ENCODE results near the gene ADCY4. TPM values are rescaled to one million over a fixed set of nuclear protein-coding genes. Genes with fewer than 3 reads are reported as not detected.

Gene ADCY4
- total and polyA plus RNA-seq, 2 of the 8 experiments (the other 6 are each of a cell fraction or from before 2014, with no cell fraction given): 0.27 to 0.35 TPM

DNA sequence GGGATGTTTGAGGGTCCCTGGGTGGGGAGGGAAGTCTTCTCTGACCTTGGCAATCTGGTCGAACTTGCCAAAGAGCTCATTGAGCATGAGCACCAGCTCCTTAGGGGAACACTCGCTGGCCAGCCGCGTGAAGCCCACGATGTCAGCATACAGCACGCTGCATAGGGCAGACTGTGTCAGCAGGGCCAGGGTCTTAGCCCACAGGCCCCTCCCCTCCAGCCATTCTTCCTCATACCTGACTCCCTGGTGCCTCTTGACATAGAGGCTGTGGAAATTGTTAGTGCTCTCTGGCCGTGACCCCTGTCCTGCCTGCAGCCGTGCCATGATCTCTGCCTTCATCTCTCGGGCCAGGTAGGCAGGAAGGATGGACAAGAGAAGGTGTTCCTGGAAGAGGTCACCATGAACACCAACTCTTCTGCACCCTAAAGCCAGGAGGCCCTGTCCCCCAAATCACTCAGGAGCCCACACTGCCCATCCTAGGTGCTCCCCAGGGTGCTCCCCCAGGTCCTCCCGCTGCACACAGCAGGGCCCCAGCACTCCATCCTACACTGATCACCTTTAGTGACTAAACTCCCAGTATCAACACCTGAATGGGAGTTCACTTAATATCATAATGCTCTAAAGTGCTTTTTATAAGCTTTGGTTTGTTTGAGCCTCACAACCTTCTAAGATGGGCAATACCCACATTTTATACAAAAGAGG lies 3.7 kb downstream of the ADCY4 start:
- H3K36me3 ChIP-seq (ENCODE audit: control insufficient read depth in 2 of 4, insufficient read depth in 4 of 4, low read length in 3 of 4): no peaks in the 10 kb centered on the region
- DNase-seq (ENCODE audit: low read depth in 1 of 2, low spot score in 2 of 2) (no peak), FAIRE-seq (no peak)
- H4K91ac ChIP-seq (replicated peaks; ENCODE audit: insufficient read length, low read length): no peak overlapping the region
- H4K5ac ChIP-seq (ENCODE audit: insufficient read length, low read depth, low read length): no peak overlapping the region
- no peak overlapping the region; the same call in 1 of the 2 replicates for H4K8ac ChIP-seq (ENCODE audit: extremely low read depth, insufficient read depth, low read length)
- 0 out of 8 replicates have a peak overlapping the region, but pooled peaks of 1 of the 4 experiments have one; percentile 62 for H3K4me3 ChIP-seq (ENCODE audit: extremely low read depth in 1 of 4, insufficient read depth in 2 of 4, low read depth in 3 of 4, low read length in 4 of 4)
- H4K20me1 ChIP-seq (replicated peaks in 1 of 2; ENCODE audit: control insufficient read depth in 1 of 2, insufficient read depth in 2 of 2, low read length in 2 of 2): peaks cover 0 to 2% of the 10 kb centered on the region in 2 experiments
- H3K18ac ChIP-seq (ENCODE audit: extremely low read depth, low read length): no peak overlapping the region
- H2BK15ac ChIP-seq (ENCODE audit: low read length): no peak overlapping the region
- H3K4me1 ChIP-seq (replicated peaks in 1 of 4; ENCODE audit: control insufficient read depth in 3 of 4, insufficient read depth in 4 of 4, low read length in 3 of 4): peaks cover 0 to 16% (median 9%) of the 10 kb centered on the region in 4 experiments; a peak in 5 of 7 replicates
- no peak overlapping the region; a peak in 1 of 4 replicates for H3K4me2 ChIP-seq (ENCODE audit: insufficient read depth in 1 of 2, low read depth in 2 of 2, low read length in 2 of 2)
- no peak overlapping the region for H2BK120ac ChIP-seq (replicated peaks; ENCODE audit: low read depth, low read length)
- no peak overlapping the region for H3K27ac ChIP-seq (ENCODE audit: low read depth, low read length)
- no peaks in the 10 kb centered on the region for H3K79me1 ChIP-seq (ENCODE audit: low read depth, low read length)
- no peak overlapping the region for H2BK12ac ChIP-seq (ENCODE audit: low read depth, low read length)
- peaks cover 30 to 72% (median 46%) of the 10 kb centered on the region in 4 experiments for H3K27me3 ChIP-seq (replicated peaks in 1 of 4; ENCODE audit: control insufficient read depth in 3 of 4, extremely low read depth in 1 of 4, insufficient read depth in 3 of 4, low read length in 3 of 4)
- H2BK20ac ChIP-seq (ENCODE audit: low read length): no peak overlapping the region
- no peak overlapping the region for H3K9ac ChIP-seq (replicated peaks in 1 of 4; ENCODE audit: extremely low read depth in 1 of 4, low read depth in 3 of 4, low read length in 3 of 4)
- H2AFZ ChIP-seq (ENCODE audit: low read length): no peak overlapping the region
- H2AK5ac ChIP-seq (ENCODE audit: low read depth, low read length): no peak overlapping the region
- 84% methylated on average over 10 of the region's 10 CpGs; no CpG with 5 or more reads in 1 of the 2 experiments for WGBS, 2 experiments (ENCODE audit: extremely low coverage in 1 of 2, insufficient coverage in 1 of 2, insufficient read length in 1 of 2, insufficient replicate concordance in 2 of 2, low coverage in 1 of 2, low lambda C conversion rate in 2 of 2, missing lambda C conversion rate in 1 of 2)
- no peak overlapping the region for H3K23ac ChIP-seq (ENCODE audit: insufficient read length)
- no peak overlapping the region for H2BK5ac ChIP-seq (ENCODE audit: low read depth, low read length)
- POLR2A ChIA-PET (ENCODE audit: partially characterized antibody): interaction anchor here (1.2 to 5.8 kb wide), 4 partner anchors 15 to 111 kb away, joined by 3 to 46 read pairs (median 3); partner anchors contain the start of genes CBLN3 and KHNYN
- H3K23me2 ChIP-seq (ENCODE audit: low read depth, low read length): peaks cover 18% of the 10 kb centered on the region
- H3K4ac ChIP-seq (replicated peaks; ENCODE audit: insufficient read length, low read depth, low read length): no peak overlapping the region
- H3K56ac ChIP-seq (replicated peaks; ENCODE audit: insufficient read length, low read depth, low read length): no peak overlapping the region
- CTCF ChIA-PET (ENCODE audit: partially characterized antibody): interaction anchor here (0.7 to 27.8 kb wide), 16 partner anchors 9 to 123 kb away, joined by 3 to 664 read pairs (median 13); partner anchors contain the start of genes CBLN3, CIDEB, KHNYN and LTB4R
- no peaks in the 10 kb centered on the region for H3K9me3 ChIP-seq (ENCODE audit: insufficient read depth in 2 of 2, low read depth in 1 of 2, low read length in 1 of 2)
- H3K14ac ChIP-seq (ENCODE audit: insufficient read length): no peak overlapping the region
- H3K79me2 ChIP-seq (ENCODE audit: control insufficient read depth in 1 of 2, insufficient read depth in 2 of 2, low read length in 2 of 2): no peaks in the 10 kb centered on the region
- TF ChIP-seq CHD1 (IDR thresholded peaks at IDR 0.05; ENCODE audit: low read depth, low read length) (no peak), TAF7 (optimal IDR thresholded peaks at IDR 0.05; ENCODE audit: borderline replicate concordance, low read depth, low read length) (no peak), GTF2F1 (IDR thresholded peaks at IDR 0.05; ENCODE audit: borderline replicate concordance, low read depth, low read length) (no peak), SAP30 (IDR thresholded peaks at IDR 0.05; ENCODE audit: insufficient read depth, insufficient replicate concordance, low read length) (no peak), SIX5 (IDR thresholded peaks at IDR 0.05; ENCODE audit: low read depth, low read length) (no peak), SUZ12 (IDR thresholded peaks at IDR 0.05; ENCODE audit: low read length) (no peak), CBX8 (IDR thresholded peaks at IDR 0.05; ENCODE audit: borderline replicate concordance, low read depth, low read length) (no peak), JUN (IDR thresholded peaks at IDR 0.05; ENCODE audit: low read depth, low read length) (no peak), POU5F1 (IDR thresholded peaks at IDR 0.05; ENCODE audit: low read depth, low read length) (no peak), RBBP5 (IDR thresholded peaks at IDR 0.05; ENCODE audit: borderline replicate concordance, low read depth, low read length) (no peak), CEBPB (IDR thresholded peaks at IDR 0.05; ENCODE audit: low read depth, low read length) (no peak)
- TF ChIP-seq, protein P1, sequence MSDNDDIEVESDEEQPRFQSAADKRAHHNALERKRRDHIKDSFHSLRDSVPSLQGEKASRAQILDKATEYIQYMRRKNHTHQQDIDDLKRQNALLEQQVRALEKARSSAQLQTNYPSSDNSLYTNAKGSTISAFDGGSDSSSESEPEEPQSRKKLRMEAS (IDR thresholded peaks at IDR 0.05): no peak
